Naive B cell (primary cell): ENCODE data around the gene CAMKK1. TPM values are rescaled to one million over a fixed set of nuclear protein-coding genes. Genes with fewer than 3 reads are reported as not detected.

Experiments
- ATAC-seq, 2 donors: fragments of 150-1000 bp; cut with Tn5 transposase; 2 replicates each; pipeline ENCODE4 v1.10.0; 2021; ENCODE audit warnings: low read depth in 2 of 2, mild to moderate bottlenecking in 2 of 2, moderate library complexity in 2 of 2
- DNase-seq: peaks from one replicate; pipeline ENCODE4 v3.0.0; 2022
- H3K27ac Mint-ChIP-seq, 6 donors: one replicate each; pipeline ENCODE4 v1.8.0; 2020 to 2022; ENCODE audit warnings: mild to moderate bottlenecking in 6 of 6, mixed read lengths in 6 of 6, moderate library complexity in 5 of 6, inconsistent platforms in 2 of 6
- H3K27me3 Mint-ChIP-seq, 3 donors: one replicate each; pipeline ENCODE4 v1.8.0; 2021 to 2022; ENCODE audit warnings: mixed read lengths in 3 of 3, mild to moderate bottlenecking in 1 of 3
- H3K36me3 Mint-ChIP-seq, 2 donors: one replicate each; pipeline ENCODE4 v1.8.0; 2020 to 2022; ENCODE audit warnings: mixed read lengths in 2 of 2, inconsistent platforms in 1 of 2, mild to moderate bottlenecking in 1 of 2
- H3K4me1 Mint-ChIP-seq, 3 donors: one replicate each; pipeline ENCODE4 v1.8.0; 2020 to 2022; ENCODE audit warnings: mixed read lengths in 3 of 3, inconsistent platforms in 1 of 3, mild to moderate bottlenecking in 1 of 3, moderate library complexity in 1 of 3
- H3K4me3 Mint-ChIP-seq, 8 donors: one replicate each; pipeline ENCODE4 v1.8.0; 2020 to 2022; ENCODE audit warnings: mild to moderate bottlenecking in 8 of 8, mixed read lengths in 8 of 8, moderate library complexity in 8 of 8, inconsistent platforms in 2 of 8
- H3K9me3 Mint-ChIP-seq, 7 donors: one replicate each; pipeline ENCODE4 v1.8.0; 2020 to 2022; ENCODE audit warnings: mixed read lengths in 7 of 7, mild to moderate bottlenecking in 5 of 7, inconsistent platforms in 2 of 7, moderate library complexity in 1 of 7
- polyA plus RNA-seq, 6 donors: library from polyadenylated mRNA; unstranded; fragments of 300-500 nt; fragmentation: Illumina TruSeq; gene quantifications; one replicate each; pipeline ENCODE4 v1.2.3, GENCODE V29; 2021; ENCODE audit warnings: low read depth in 6 of 6

CAMKK1 gene
- 1 to 10 TPM in 4 of 6 donors, under 1 TPM in 2; 0.69 to 1.4 (median 1.1) TPM for polyA plus RNA-seq

- H3K36me3 Mint-ChIP-seq = peaks cover 0 to 2% of the 10 kb centered on the region in 2 donors
- H3K27me3 Mint-ChIP-seq = no peaks in the 10 kb centered on the region
- no peaks in the 10 kb centered on the region for H3K9me3 Mint-ChIP-seq
- peaks cover 38 to 41% (median 41%) of the 10 kb centered on the region in 3 donors for H3K4me1 Mint-ChIP-seq
- H3K27ac Mint-ChIP-seq = peak within 1 kb of the TSS; percentile 90 to 97 (median 94)
- H3K4me3 Mint-ChIP-seq = peak within 1 kb of the TSS; percentile 83 to 93 (median 89)
- ATAC-seq (peak; percentile 75 to 77), DNase-seq (peak; percentile 92)
Observed at GRCh38 chr17:3893003-3893719, at the start of gene CAMKK1. TSS of gene CAMKK1 (minus strand) at chr17:3893053. CDS start at chr17:3885687, 7,366 bp downstream.

DNA sequence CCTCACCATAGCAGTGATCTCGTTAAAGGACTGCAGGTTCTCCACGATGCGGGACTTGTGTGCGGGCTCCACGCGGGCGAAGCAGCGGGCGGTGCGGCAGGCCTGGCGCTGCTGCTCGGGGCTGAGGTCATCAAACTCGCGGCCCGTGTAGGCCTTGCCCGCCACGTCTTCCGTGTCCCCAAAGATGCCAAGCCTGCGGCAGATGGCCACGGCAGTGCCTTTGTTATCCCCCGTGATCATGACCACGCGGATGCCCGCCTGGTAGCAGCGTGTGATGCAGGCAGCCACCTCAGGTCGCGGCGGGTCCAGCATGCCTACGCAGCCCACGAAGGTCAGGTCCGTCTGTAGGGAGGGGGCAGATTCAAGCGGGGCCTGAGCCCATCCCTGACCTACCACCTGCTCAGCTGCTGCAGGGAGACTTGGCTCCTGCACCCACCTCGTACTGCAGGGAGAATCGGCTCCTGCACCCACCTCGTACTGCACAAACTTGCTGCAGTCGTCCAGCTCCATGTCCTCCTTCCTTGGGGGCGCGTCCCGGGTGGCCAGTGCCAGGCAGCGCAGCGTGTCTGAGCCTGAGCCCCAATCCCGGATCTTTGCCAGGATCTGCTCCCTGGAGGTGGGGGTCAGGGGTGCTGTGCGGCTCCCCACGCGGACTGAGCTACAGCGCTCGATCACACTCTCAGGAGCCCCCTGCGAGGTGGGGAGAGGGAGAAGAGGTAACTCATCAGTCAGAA lies 48.3 kb upstream of the CAMKK1 start:
- ATAC-seq (no peak), DNase-seq (no peak)
- no peaks in the 10 kb centered on the region for H3K27me3 Mint-ChIP-seq
- peaks cover 0 to 1% (median 0%) of the 10 kb centered on the region in 7 donors for H3K9me3 Mint-ChIP-seq
- peaks cover 12 to 36% of the 10 kb centered on the region in 2 donors for H3K36me3 Mint-ChIP-seq
- peaks cover 2 to 21% (median 20%) of the 10 kb centered on the region in 3 donors for H3K4me1 Mint-ChIP-seq
- no peak overlapping the region for H3K4me3 Mint-ChIP-seq
- no peak overlapping the region for H3K27ac Mint-ChIP-seq

DNA sequence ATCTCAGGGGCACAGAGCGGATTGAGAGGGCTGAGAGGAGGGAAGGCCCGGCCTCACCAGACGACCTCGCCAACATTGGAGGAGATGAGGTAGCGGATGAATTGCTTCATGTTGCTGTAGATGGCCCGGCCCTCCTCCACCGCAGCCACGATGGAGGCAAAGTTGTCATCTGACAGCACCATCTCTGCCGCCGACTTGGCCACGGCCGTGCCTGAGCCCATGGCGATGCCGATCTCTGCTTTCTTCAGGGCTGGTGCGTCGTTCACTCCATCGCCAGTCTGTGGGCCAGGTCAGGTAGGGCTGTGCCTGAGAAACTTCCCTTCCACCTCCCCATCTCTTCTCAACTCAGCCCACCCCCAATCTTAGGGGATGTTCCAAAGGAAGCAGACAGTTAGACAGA lies 44.5 kb upstream of the CAMKK1 start:
- Mint-ChIP-seq H3K4me3 (no peak overlapping the region), H3K4me1 (peaks cover 2 to 12% (median 10%) of the 10 kb centered on the region in 3 donors), H3K27ac (peak overlapping the region in 2 of 6 donors; percentile 24 to 31), H3K9me3 (no peaks in the 10 kb centered on the region), H3K36me3 (peaks cover 12 to 24% of the 10 kb centered on the region in 2 donors), H3K27me3 (no peaks in the 10 kb centered on the region)
- no peak for DNase-seq
- ATAC-seq = no peak

DNA sequence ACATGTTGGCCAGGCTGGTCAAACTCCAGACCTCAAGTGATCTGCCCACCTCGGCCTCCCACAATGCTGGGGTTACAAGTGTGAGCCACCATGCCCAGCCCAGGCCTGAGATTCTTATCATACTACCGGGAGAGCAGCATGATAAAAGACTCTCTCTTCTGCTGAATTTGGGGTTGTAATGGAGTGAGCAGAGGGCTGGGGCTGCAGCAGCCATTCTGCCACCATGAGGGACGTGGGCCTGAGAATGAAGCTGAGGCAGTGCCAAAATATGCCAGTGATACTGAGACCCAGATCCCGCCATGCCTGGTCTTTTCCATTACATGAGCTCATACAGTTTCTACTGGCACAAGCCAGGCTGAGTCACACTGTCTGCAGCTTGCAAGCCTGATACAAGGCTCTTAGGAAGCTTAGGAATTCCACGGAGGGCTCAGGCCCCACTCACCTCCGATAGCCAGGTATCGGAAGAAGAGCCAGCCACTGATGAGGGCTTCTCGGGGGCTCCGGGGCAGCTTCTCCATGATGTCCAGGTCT lies 43.0 kb upstream of the CAMKK1 start:
- Mint-ChIP-seq H3K27ac (peak overlapping the region in 4 of 6 donors; percentile 63 to 71 (median 68)), H3K36me3 (peaks cover 12 to 24% of the 10 kb centered on the region in 2 donors), H3K9me3 (no peaks in the 10 kb centered on the region)

DNA sequence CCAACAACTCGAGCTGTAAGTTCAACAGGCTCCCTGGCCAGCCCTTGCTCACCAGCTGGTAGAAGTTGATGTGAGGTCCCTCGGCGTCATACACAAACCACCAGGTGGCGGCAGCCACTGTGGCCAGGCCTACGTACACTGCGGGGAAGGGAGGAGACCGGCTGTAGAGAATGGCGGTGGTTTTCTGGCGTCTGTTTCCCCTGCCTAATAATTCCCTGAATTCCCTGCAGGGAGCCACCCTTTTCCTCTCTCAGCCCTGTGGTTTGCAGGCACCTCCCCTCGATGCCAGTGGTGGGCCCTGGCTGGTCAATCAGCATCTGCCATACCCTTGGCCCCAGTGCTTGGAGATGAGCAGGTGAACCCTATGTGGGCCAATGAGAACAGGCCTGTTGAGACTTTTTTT lies 42.3 kb upstream of the CAMKK1 start:
- peaks cover 11 to 24% of the 10 kb centered on the region in 2 donors for H3K36me3 Mint-ChIP-seq
- H3K9me3 Mint-ChIP-seq = no peaks in the 10 kb centered on the region
- H3K27me3 Mint-ChIP-seq = no peaks in the 10 kb centered on the region
- ATAC-seq (peak; percentile 91 to 94), DNase-seq (peak; percentile 39)
- H3K27ac Mint-ChIP-seq = peak overlapping the region in 5 of 6 donors; percentile 51 to 79 (median 67)
- peaks cover 2 to 12% (median 10%) of the 10 kb centered on the region in 3 donors for H3K4me1 Mint-ChIP-seq
- H3K4me3 Mint-ChIP-seq = no peak overlapping the region

More for the DNA sequence above, 43.0 kb upstream of the CAMKK1 start:
- Mint-ChIP-seq H3K4me1 (peaks cover 2 to 12% (median 10%) of the 10 kb centered on the region in 3 donors), H3K27me3 (no peaks in the 10 kb centered on the region), H3K4me3 (no peak overlapping the region)
- DNase-seq (no peak), ATAC-seq (no peak)

GRCh38 chr17:3929764-3930163 lies 36.9 kb upstream of the CAMKK1 start:
- H3K36me3 Mint-ChIP-seq = peaks cover 0 to 9% of the 10 kb centered on the region in 2 donors

DNA sequence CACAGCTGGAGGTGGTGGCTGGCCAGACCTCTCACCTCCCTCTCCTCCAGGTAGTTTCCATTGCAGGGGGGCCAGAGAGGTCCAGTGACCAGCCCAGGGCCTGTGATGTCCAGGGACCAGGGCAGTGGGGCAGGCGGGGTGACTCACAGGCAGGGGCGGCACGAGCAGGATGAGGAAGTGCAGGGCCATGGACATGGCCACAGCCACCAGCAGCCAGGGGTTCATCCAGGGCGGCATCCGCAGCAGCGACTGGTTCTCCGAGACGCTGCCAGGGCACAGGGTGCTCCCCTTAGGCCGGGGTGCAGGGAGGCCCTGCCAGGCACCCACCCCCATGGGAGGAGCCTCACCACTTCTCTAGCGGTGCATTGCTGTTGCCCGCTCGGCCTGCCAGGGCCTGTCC lies 36.3 kb upstream of the CAMKK1 start:
- H3K4me3 Mint-ChIP-seq = no peak overlapping the region
- peak overlapping the region in 2 of 6 donors; percentile 72 to 80 for H3K27ac Mint-ChIP-seq
- peaks cover 0 to 9% of the 10 kb centered on the region in 2 donors for H3K36me3 Mint-ChIP-seq
- no peaks in the 10 kb centered on the region for H3K27me3 Mint-ChIP-seq
- no peaks in the 10 kb centered on the region for H3K9me3 Mint-ChIP-seq
- DNase-seq (no peak), ATAC-seq (no peak)
- peaks cover 8 to 12% (median 11%) of the 10 kb centered on the region in 3 donors for H3K4me1 Mint-ChIP-seq

More at GRCh38 chr17:3929764-3930163, 36.9 kb upstream of the CAMKK1 start:
- H3K4me3 Mint-ChIP-seq = peak overlapping the region in 1 of 8 donors; percentile 61
- ATAC-seq = no peak
- no peak for DNase-seq
- H3K27ac Mint-ChIP-seq = peak overlapping the region in 3 of 6 donors; percentile 6 to 80 (median 50)
- H3K4me1 Mint-ChIP-seq = peaks cover 8 to 12% (median 11%) of the 10 kb centered on the region in 3 donors
- no peaks in the 10 kb centered on the region for H3K27me3 Mint-ChIP-seq
- H3K9me3 Mint-ChIP-seq = no peaks in the 10 kb centered on the region

- Mint-ChIP-seq H3K9me3 (no peaks in the 10 kb centered on the region), H3K4me3 (no peak overlapping the region), H3K27ac (peak overlapping the region in 1 of 6 donors; percentile 92), H3K36me3 (peaks cover 0 to 9% of the 10 kb centered on the region in 2 donors), H3K27me3 (no peaks in the 10 kb centered on the region), H3K4me1 (peaks cover 8 to 20% (median 14%) of the 10 kb centered on the region in 3 donors)
- ATAC-seq (no peak), DNase-seq (no peak)
Observed at GRCh38 chr17:3928406-3928805, 35.6 kb upstream of the CAMKK1 start.

GRCh38 chr17:3927628-3928340 lies 34.9 kb upstream of the CAMKK1 start:
- no peaks in the 10 kb centered on the region for H3K27me3 Mint-ChIP-seq
- H3K4me3 Mint-ChIP-seq = no peak overlapping the region
- H3K27ac Mint-ChIP-seq = peak overlapping the region in 4 of 6 donors; percentile 69 to 92 (median 74)
- ATAC-seq (no peak), DNase-seq (no peak)
- peaks cover 11 to 26% (median 16%) of the 10 kb centered on the region in 3 donors for H3K4me1 Mint-ChIP-seq
- peaks cover 0 to 9% of the 10 kb centered on the region in 2 donors for H3K36me3 Mint-ChIP-seq
- no peaks in the 10 kb centered on the region for H3K9me3 Mint-ChIP-seq

DNA sequence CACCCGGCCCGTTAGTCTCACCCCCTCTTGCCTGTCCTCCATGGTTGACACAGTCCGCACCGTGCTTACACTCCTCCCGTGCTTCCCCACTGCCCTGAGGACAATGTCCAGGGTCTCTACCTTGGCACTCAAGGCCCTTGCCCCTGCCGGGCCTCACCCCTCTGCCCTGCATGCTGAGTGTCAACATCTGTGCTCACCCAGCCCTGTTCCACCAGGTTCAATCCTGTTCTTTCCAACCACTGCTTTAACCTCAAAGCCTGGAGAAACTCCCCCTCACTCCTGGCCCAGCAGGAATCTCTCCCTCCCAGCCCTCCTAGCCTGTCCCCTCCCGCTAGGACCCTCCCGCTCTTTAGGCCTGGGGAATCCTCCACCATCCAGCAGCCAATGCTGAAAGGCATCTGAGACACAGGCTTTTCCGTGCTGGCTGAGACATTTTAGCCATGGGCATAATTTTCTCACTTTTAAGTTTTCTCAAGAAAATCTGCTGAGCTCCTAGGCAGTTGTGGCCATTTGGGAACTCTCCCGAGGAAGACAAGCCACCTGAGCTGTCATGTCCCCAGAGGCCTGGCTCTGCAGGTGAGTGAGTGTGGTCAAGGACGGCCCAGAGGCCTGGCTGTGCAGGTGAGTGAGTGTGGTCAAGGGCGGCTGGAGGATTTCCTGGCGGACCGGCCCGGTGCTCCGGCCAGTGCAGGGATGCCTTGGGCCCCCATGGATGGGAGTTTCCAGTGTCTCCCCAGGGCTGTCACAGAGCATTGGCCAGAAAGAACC lies 34.2 kb upstream of the CAMKK1 start:
- Mint-ChIP-seq H3K4me1 (peaks cover 19 to 34% (median 22%) of the 10 kb centered on the region in 3 donors), H3K36me3 (peaks cover 0 to 9% of the 10 kb centered on the region in 2 donors), H3K27ac (peak overlapping the region in 5 of 6 donors; percentile 69 to 95 (median 78))

DNA sequence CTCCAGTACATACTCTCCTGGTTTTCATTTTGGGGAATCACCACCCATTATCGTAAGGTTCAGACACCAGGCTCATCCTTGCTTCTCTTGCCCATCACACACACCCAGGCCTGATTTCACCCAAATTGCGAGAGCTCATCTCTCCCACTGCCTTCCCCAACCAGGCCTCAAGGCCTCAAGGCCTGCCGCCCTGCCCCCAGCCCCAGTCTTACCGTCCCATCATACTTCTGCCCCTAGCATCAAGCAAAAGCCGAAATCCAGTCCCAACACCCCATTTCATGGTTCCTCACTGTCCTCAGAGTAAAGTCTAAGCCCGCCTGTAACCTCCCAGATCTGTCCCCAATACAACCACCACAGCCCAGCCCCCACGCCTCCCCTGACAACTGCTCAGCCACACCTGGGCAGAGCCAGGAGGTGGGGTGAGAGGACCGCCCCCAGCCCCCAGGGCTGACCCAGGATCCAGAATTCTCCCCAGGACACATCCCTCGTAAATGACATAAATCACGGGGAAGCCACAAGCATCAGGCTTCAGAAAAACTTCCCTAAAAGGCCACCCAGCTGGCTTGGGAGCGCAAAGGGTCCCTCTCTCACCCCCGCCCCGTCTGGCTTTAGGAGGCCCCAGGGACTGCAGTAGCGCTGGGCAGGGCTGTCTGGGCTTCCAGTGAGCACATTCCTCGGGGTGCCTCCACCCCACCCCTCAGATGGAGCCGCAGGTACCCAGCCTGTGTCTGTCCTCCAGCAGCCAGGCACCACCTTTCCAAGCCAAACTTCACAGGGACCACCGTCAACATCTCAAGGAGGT lies 33.0 kb upstream of the CAMKK1 start:
- H3K27ac Mint-ChIP-seq = peak overlapping the region; percentile 88 to 95 (median 93)
- DNase-seq (no peak), ATAC-seq (no peak)
- H3K36me3 Mint-ChIP-seq = peaks cover 0 to 9% of the 10 kb centered on the region in 2 donors
- H3K27me3 Mint-ChIP-seq = no peaks in the 10 kb centered on the region
- H3K9me3 Mint-ChIP-seq = no peaks in the 10 kb centered on the region
- peaks cover 27 to 41% (median 27%) of the 10 kb centered on the region in 3 donors for H3K4me1 Mint-ChIP-seq
- peak overlapping the region in 2 of 8 donors; percentile 35 to 44 for H3K4me3 Mint-ChIP-seq

More for the DNA sequence above, 34.2 kb upstream of the CAMKK1 start:
- ATAC-seq (no peak), DNase-seq (no peak)
- H3K4me3 Mint-ChIP-seq = no peak overlapping the region
- H3K9me3 Mint-ChIP-seq = no peaks in the 10 kb centered on the region
- H3K27me3 Mint-ChIP-seq = no peaks in the 10 kb centered on the region
